ENCODE data around the gene SIL1. TPM values are rescaled to one million over a fixed set of nuclear protein-coding genes. Genes with fewer than 3 reads are reported as not detected.

Gene SIL1
- total and polyA plus RNA-seq, 2 of the 8 experiments (the other 6 are each of a cell fraction or from before 2014, with no cell fraction given): 8.3 to 12.8 TPM

- no peak for TF ChIP-seq SIN3A (conservative IDR thresholded peaks at IDR 0.05 in 1 of 2, IDR thresholded peaks at IDR 0.05 in 1 of 2; ENCODE audit: low read depth in 1 of 2, low read length in 2 of 2)
- TF ChIP-seq POU5F1 (IDR thresholded peaks at IDR 0.05; ENCODE audit: low read depth, low read length): no peak
These were observed 179.0 kb downstream of the SIL1 start (continued) for GRCh38 chr5:139019211-139019610.
